HepG2 (cell line): Measurements from ENCODE around the gene ARL15. TPM values are rescaled to one million over a fixed set of nuclear protein-coding genes. Genes with fewer than 3 reads are reported as not detected.
A peak's percentile ranks its signal among the peaks of the same experiment; 100 is the strongest.

Experiments
- CCDC6 ChIP-seq: sonication (generic); formaldehyde crosslinking; IDR thresholded peaks from 2 replicates; pipeline ENCODE4 v1.8.1; 2022; ENCODE audit warnings: mild to moderate bottlenecking, missing genetic modification reagents, moderate library complexity
- ELK4 ChIP-seq: sonication (generic); formaldehyde crosslinking; IDR thresholded peaks from 2 replicates; pipeline ENCODE4 v1.9.0; 2021; ENCODE audit warnings: missing genetic modification reagents, borderline replicate concordance
- ETV5 ChIP-seq: IDR thresholded peaks from 2 replicates; pipeline ENCODE4 v1.6.1; 2018; ENCODE audit warnings: missing biosample characterization, missing genetic modification reagents, inconsistent platforms, borderline replicate concordance
- FOSL2 ChIP-seq: sonication (generic); formaldehyde crosslinking; IDR thresholded peaks from 2 replicates; pipeline ENCODE4 v1.4.0; 2020; ENCODE audit warnings: missing genetic modification reagents
- FOXA3 ChIP-seq: IDR thresholded peaks from 2 replicates; pipeline ENCODE4 v1.6.1; 2016; ENCODE audit warnings: missing genetic modification reagents, missing compliant biosample characterization
- GATA4 ChIP-seq: sonication (generic); IDR thresholded peaks from 2 replicates; pipeline ENCODE4 v1.6.1; 2016; ENCODE audit warnings: antibody characterized with exemption, low read depth, borderline replicate concordance
- HES4 ChIP-seq: sonication (generic); formaldehyde crosslinking; IDR thresholded peaks from 2 replicates; pipeline ENCODE4 v1.9.0; 2021; ENCODE audit warnings: mild to moderate bottlenecking, missing genetic modification reagents, borderline replicate concordance
- IRF1 ChIP-seq: sonication (generic); formaldehyde crosslinking; IDR thresholded peaks from 2 replicates; pipeline ENCODE4 v1.4.0; 2020; ENCODE audit warnings: low read depth, mild to moderate bottlenecking, missing genetic modification reagents
- KDM3A ChIP-seq: IDR thresholded peaks from 2 replicates; pipeline ENCODE4 v1.6.1; 2018; ENCODE audit warnings: low read depth, missing compliant biosample characterization
- MEIS2 ChIP-seq: sonication (generic); formaldehyde crosslinking; IDR thresholded peaks from 2 replicates; pipeline ENCODE4 v1.9.0; 2021; ENCODE audit warnings: mild to moderate bottlenecking, missing genetic modification reagents
- MLLT10 ChIP-seq: sonication (generic); formaldehyde crosslinking; IDR thresholded peaks from 2 replicates; pipeline ENCODE4 v1.4.0; 2020; ENCODE audit warnings: missing genetic modification reagents
- NFE2L2 ChIP-seq: fragments of 150-350 bp; IDR thresholded peaks from 2 replicates; pipeline ENCODE4 v1.6.1; 2014; ENCODE audit warnings: low read length
- PRPF4 ChIP-seq: fragments of 200-400 bp; formaldehyde crosslinking; IDR thresholded peaks from 2 replicates; pipeline ENCODE4 v1.6.1; 2016; ENCODE audit warnings: low read length, low read depth; ENCODE audit not compliant: poor library complexity, severe bottlenecking
- RARG ChIP-seq: sonication (generic); formaldehyde crosslinking; IDR thresholded peaks from 2 replicates; pipeline ENCODE4 v1.4.0; 2020; ENCODE audit warnings: low read depth, mild to moderate bottlenecking, missing genetic modification reagents
- REST ChIP-seq, 2 experiments: IDR thresholded peaks; 2 replicates each; pipeline ENCODE4 v1.6.1; 2011 to 2012; ENCODE audit warnings: low read length in 2 of 2, borderline replicate concordance in 1 of 2, low read depth in 1 of 2, mild to moderate bottlenecking in 1 of 2, moderate library complexity in 1 of 2
- XBP1 ChIP-seq: sonication (generic); formaldehyde crosslinking; IDR thresholded peaks from 2 replicates; pipeline ENCODE4 v1.5.0; 2020; ENCODE audit warnings: missing genetic modification reagents
- ZNF329 ChIP-seq: sonication (generic); formaldehyde crosslinking; IDR thresholded peaks from 2 replicates; pipeline ENCODE4 v1.9.0; 2021; ENCODE audit warnings: low read depth, mild to moderate bottlenecking, missing genetic modification reagents
- ZNF367 ChIP-seq: sonication (generic); formaldehyde crosslinking; IDR thresholded peaks from 2 replicates; pipeline ENCODE4 v1.4.0; 2020; ENCODE audit warnings: missing genetic modification reagents, borderline replicate concordance
- ZNF430 ChIP-seq: sonication (generic); formaldehyde crosslinking; IDR thresholded peaks from 2 replicates; pipeline ENCODE4 v1.9.0; 2021; ENCODE audit warnings: mild to moderate bottlenecking, missing genetic modification reagents
- ZNF512B ChIP-seq: sonication (generic); formaldehyde crosslinking; IDR thresholded peaks from 2 replicates; pipeline ENCODE4 v1.5.1; 2020; ENCODE audit warnings: missing genetic modification reagents, mild to moderate bottlenecking, borderline replicate concordance
- ZNF672 ChIP-seq: sonication (generic); formaldehyde crosslinking; IDR thresholded peaks from 2 replicates; pipeline ENCODE4 v1.8.1; 2022; ENCODE audit warnings: missing genetic modification reagents
- ZNF879 ChIP-seq: sonication (generic); formaldehyde crosslinking; IDR thresholded peaks from 2 replicates; pipeline ENCODE4 v1.8.1; 2023; ENCODE audit warnings: missing genetic modification reagents
- polyA plus RNA-seq, 8 experiments: library from polyadenylated mRNA; depleted of rRNA in 3 of 8; stranded (reverse) in 7 of 8; unstranded in 1 of 8; fragments of >200 nt; fragmentation: Illumina TruSeq in 4 of 8; extraction: Trizol in 4 of 8; gene quantifications; 2 replicates each; pipeline versions ENCODE4 v1.2.1 to v1.2.3, GENCODE V29; 2011 to 2016; ENCODE audit warnings: low read depth in 4 of 8, missing spikeins in 1 of 8, mixed read lengths in 1 of 8; ENCODE audit not compliant: insufficient read depth in 1 of 8
- total RNA-seq, 5 experiments: library from RNA; depleted of rRNA; stranded (reverse); fragments of >200 nt; fragmentation: Illumina TruSeq; extraction: Trizol; gene quantifications; 2 replicates each; pipeline ENCODE4 v1.2.3, GENCODE V29; 2016; ENCODE audit warnings: low read depth in 1 of 5

ARL15 gene
- total and polyA plus RNA-seq, 2 of the 13 experiments (the other 11 are each of a cell fraction or from before 2014, with no cell fraction given): 2.5 to 7.7 TPM

GRCh38 chr5:54310433-54311175, at the start of gene ARL15 (continued):
- TF ChIP-seq ETV5: peak; percentile 54; the same call in 1 of the 2 replicates
- TF ChIP-seq ZNF512B (CRISPR knock-in tag): no peak
- TF ChIP-seq ZNF879: no peak
- no peak for TF ChIP-seq PRPF4
- TF ChIP-seq NFE2L2: no peak
- peak in 1 of 2 experiments; percentile 73; a peak in 1 of 4 replicates for TF ChIP-seq REST (IDR thresholded peaks at IDR 0.05; ENCODE audit: borderline replicate concordance in 1 of 2, low read depth in 1 of 2, low read length in 2 of 2)
- TF ChIP-seq MEIS2 (CRISPR knock-in tag): no peak
- TF ChIP-seq FOSL2 (CRISPR knock-in tag): no peak
- no peak for TF ChIP-seq HES4 (CRISPR knock-in tag)
- TF ChIP-seq XBP1: no peak
- no peak for TF ChIP-seq ZNF329 (CRISPR knock-in tag)
- 0 out of 2 replicates have a peak, but pooled peaks have one; percentile 33 for TF ChIP-seq ZNF430 (CRISPR knock-in tag)
- TF ChIP-seq MLLT10 (CRISPR knock-in tag): no peak
- TF ChIP-seq FOXA3 (CRISPR knock-in tag): no peak; the same call in 1 of the 2 replicates
- no peak for TF ChIP-seq CCDC6 (CRISPR knock-in tag)
- TF ChIP-seq ZNF672 (CRISPR knock-in tag): no peak
- no peak for TF ChIP-seq IRF1 (CRISPR knock-in tag)
- peak; percentile 66; the same call in 1 of the 2 replicates for TF ChIP-seq GATA4
- no peak for TF ChIP-seq ZNF367
- TF ChIP-seq ELK4 (CRISPR knock-in tag): no peak
- TF ChIP-seq RARG (CRISPR knock-in tag): no peak
- peak; percentile 62; the same call in 1 of the 2 replicates for TF ChIP-seq KDM3A (CRISPR knock-in tag)
